ENCODE measurements around the gene TNFSF9.
"Not testable (repeated sequence)": the region's sequence is repeated elsewhere in the genome, so short reads cannot be mapped to it uniquely, and the experiment has no call there.

TNFSF9 gene

DNA sequence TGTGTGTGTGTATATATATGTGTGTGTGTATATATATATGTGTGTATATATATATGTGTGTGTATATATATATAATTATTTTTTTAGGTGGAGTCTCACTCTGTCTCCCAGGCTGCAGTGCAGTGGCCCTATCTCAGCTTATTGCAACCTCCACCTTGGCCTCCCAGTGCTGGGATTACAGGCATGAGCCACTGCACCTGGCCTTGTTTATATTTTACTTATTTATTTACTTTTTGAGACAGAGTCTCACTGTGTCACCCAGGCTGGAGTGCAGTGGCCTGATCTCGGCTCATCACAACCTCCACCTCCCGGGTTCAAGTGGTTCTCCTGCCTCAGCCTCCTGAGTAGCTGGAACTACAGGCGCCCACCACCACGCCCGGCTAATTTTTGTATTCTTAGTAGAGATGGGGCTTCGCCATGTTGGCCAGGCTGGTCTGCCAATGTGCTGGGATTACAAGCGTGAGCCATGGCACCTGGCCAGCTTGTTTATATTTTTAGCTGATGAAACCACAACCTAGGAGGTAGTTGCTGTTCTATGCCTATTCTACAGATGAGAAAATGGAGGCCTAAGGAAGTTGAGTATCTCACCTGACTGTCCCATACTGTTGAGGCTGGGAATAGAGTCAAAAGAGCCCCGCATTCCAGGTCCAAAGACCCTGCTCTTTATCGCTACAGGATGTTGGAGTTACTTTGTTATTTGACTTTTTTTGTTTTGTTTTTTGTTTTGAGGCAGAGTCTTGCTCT, 22.6 kb upstream of the TNFSF9 start:
- not testable (repeated sequence) for DNase-seq (ENCODE audit: low spot score)

DNA sequence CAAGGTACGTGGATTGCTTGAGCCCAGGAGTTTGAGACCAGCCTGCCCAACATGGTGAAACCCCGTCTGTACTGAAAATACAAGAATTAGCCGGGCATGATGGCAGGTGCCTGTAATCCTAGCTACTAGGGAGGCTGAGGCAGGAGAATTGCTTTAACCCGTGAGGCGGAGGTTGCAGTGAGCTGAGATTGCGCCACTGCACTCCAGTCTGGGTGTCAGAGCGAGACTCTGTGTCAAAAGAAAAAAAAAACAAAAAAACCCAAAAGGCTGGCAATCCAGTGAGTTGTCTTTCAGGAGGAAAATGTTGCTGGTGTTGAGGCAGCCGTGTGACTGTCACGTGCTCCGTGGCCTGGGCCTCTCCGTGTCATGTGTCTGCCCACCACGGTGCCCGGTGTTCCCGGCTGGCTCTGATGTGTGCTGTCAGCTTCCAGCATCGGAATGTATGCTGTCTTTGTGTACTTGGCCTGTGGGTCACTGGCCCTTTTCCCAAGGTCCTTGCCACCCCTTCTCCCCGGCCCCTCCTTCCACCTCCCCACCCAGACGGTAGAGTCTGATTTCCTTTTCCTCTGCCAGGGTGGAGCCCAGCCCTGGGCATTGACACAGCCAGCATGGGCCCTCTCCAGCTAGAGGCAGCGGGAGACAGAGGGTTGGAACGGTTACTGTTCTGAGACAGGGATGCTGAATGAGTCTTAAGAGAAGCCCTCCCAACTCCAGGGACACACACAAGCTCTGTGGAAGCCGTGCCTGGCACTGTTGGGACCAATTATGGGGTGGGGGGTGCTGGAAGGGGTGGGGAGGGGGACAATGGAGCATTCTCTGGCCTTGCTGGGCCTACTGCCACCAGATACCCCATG, 21.5 kb upstream of the TNFSF9 start:
- DNase-seq (ENCODE audit: low spot score) = no peak

DNA sequence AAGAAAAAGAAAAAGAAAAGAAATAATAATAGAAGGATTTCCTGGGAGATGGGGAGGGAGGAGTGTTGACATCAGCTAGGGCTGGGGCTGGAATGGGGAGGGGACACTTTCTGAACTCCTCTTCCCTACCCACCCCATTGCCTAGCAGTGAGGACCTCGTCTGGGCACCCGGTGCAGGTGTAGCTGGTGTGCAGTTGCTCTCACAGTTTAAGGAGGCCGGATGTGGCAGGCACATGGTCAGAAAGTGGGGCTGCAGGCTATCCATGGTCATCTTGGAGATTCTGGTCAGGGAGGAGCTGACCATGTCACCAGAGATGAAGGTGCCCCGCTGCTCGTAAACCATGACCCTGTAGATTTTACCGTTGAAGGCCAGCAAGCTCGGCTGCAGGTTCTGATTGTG, 20.2 kb upstream of the TNFSF9 start:
- DNase-seq (ENCODE audit: low spot score) = no peak

DNA sequence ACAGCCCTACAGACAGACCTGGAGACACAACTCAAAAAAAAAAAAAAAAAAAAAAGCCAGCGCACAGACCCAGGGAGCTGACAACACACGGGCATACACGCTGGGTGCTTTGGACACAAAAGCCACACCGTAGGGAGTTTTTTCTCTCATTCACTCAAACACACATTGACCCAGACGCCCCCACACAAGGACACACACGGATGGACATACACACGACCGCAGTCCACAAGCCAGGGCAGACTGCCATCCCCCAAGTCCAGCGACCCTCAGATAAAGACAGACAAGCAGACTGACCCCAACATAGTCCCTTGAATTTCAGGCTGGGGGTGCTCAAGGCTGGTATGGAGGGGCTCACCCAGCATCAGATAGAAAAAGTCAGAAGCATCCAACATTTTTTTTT, 16.7 kb upstream of the TNFSF9 start:
- no peak for DNase-seq (ENCODE audit: low spot score)

DNA sequence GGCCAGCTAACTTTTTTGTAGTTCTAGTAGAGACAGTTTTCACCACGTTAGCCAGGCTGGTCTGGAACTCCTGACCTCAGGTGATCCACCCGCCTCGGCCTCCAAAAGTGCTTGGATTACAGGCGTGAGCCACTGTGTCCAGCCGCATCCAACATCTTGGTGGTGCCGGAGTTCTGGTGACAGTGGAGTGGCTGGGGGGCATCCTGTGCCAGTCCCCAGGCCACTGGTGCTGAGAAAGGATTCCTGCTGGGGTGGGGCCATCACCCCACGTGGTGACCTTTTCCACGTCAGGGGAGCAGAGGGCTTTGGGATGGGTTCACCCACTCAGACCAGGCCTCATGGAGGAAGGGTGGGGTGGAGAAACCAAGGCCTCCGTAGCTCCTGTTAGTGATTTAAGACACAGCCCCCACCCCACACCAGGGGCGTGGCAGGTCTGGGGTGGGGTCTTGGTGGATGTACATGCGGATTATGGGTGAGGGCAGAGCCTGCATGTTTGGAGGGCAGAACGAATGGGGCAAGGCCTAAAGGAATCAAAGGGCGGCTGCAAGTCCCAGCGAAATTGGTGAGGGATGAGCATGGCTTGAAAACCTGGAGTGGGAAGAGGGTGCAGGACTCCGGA, 15.8 kb upstream of the TNFSF9 start:
- DNase-seq (ENCODE audit: low spot score) = no peak

DNA sequence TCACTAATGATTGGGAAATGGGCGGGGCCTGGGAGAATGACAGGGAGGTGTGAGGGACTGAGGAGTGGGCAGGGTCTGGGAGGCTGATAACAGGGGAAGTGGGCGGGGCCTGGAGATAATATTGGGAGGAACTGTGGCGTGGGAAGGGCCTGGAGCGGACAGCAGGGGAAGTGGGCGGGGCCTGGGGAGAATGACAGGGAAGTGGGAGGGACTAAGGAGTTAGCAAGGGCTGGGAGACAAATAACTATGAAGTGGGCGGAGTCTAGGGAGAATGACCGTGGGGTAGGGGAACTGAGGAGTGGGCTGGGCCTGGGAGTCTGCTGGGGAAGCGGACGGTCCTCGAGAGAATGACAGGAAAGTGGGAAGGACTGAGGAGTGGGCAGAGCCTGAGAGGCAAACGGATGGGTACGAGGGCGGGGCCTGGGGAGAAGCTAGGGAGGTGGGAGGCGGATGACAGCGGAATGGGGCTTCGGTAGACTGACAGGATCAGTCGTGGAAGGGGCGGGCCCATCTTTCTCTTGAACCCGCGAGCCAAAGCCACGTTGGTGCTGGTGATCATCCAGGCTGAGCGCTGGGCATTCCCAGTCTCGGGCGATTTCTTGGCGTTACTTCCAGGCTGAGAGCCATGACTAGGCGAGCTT, 14.7 kb upstream of the TNFSF9 start:
- DNase-seq (ENCODE audit: low spot score) = peak; percentile 95

DNA sequence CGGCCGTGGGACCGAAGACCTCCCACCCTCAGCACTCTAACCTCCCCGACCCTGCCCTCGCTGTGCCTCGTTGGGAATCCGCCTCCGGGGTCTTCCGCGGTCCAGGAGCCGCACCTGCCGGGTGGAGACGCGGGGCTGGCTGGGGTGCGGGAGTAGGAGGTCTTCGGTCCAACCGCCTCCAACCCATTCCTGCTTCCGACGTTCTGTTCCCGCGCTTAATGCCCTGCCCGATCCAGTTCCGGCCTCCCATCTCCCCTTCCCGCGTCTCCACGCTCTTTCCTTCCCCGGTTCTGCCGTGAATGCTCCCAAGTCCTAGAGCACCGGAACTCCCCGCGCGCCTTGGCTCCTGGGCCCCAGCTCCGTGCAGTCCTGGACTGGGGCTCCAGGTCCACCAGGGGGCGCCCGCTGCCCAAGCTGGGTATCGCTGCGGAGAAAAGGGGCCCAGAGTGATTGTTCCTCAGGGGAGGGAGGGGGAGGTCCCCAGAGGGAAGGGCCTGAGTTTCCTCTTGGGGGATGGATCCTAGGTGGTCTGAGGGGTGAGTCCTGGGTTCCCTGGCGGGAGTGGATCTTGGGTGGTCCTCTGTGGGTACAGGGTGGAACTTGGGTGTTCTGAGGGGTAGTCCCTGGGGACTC, 14.1 kb upstream of the TNFSF9 start:
- peak; percentile 91 for DNase-seq (ENCODE audit: low spot score)

DNA sequence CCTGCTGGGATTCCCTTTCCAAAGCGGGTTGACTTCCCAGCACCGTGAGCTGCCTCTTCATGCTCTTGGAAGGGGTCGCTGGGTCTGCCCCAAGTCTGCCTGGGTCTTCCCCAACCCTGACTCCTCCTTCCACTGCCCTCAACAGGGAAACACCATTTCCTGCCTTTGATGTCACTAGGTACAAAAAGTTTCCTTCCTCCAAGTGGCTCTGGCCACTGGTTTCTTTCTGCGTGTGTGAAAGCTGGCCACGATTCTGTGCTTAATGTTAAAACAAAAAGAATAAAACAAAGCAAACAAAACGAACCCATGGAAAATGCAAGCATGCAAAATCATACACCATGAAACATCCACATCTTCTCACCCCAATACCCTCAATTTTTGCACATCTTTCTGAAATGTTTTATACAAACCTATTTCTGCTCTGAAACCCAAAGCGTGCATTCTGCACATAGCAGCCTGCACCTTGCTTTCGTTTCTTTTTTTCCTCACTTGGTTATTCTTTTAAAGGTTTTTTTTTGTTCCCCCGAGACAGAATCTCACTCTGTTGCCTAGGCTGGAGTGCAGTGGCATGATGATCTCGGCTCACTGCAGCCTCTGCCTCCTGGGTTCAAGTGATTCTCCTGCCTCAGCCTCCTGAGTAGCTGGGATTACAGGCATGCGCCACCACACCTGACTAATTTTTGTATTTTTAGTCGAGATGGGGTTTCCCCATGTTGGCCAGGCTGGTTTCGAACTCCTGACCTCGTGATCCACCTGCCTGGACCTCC, 12.5 kb upstream of the TNFSF9 start:
- DNase-seq (ENCODE audit: low spot score) = no peak

DNA sequence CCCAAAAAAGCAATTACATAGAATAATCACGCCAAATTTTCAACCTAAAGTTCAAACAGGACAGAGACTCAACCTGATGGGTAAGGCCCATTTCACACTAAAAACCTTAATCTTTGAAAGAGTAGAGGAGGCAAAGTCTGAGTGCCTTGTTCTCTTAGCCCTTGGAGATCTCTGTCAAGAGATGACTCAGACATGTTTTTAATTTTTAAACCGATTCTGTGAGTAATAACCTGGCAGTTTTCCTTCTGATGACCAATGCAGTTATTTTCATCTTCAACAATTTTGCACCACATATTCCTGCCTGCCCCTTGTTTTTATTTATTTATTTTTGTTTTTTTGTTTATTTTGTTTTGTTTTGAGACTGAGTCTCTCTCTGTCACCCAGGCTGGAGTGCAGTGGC, 11.5 kb upstream of the TNFSF9 start:
- DNase-seq (ENCODE audit: low spot score) = peak; percentile 76

DNA sequence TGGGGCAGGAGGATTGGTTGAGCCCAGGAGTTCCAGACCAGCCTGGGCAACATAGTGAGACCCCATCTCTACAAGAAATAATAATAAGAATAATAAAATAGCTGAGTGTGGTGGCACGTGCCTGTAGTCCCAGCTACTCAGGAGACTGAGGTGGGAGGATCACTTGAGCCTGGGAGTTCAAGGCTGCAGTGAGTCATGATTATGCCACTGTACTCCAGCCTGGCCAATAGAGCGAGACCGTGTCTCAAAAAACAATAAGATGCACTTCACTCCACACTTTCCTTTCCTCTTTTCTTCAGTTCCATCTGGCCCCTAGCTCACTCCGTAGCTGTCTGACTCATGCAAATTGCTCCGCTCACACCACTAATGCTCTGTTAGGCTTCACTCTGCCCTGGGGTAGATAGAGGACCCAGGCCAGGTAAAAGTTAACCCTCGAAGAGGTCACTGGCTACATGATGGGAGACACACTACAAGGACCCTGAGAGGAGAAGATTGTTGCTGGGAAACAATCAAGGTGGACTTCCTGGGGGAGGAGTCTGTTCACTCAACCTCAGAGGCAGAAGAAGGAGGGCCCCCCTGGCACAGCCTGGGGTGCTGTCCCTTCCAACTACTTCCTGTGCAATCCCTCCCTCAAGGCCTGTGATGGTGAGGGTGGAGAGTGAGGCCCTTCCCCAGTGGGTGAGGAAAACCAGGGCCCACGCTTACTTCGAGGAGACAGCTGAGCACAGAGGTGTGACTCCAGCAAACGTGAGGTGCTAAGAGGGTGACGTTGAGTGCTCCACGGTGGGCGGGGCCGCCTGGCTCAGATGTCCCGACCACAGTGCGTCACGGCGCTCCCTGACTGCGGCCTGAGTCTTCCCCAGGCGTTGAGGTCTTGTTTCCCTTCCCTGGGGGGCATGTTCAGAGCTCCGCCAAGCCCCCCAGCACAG, 8.8 kb upstream of the TNFSF9 start:
- DNase-seq (ENCODE audit: low spot score) = no peak

DNA sequence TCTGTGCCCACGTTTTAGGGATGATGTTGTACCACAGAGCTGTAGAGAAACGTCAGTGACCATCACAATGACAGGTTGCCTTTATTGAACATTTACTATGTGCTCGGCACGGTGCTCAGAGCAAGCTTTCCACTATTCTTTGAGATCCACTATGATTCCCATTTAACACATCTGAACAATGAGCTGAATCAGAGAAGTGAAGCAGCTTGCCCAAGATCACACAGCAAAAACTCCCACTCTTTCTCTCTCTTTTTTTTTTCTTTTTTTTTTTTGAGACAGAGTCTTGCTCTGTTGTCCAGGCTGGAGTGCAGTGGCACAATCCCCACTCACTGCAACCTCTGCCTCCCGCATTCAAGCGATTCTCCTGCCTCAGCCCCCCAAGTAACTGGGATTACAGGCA, 8.1 kb upstream of the TNFSF9 start:
- DNase-seq (ENCODE audit: low spot score) = no peak

DNA sequence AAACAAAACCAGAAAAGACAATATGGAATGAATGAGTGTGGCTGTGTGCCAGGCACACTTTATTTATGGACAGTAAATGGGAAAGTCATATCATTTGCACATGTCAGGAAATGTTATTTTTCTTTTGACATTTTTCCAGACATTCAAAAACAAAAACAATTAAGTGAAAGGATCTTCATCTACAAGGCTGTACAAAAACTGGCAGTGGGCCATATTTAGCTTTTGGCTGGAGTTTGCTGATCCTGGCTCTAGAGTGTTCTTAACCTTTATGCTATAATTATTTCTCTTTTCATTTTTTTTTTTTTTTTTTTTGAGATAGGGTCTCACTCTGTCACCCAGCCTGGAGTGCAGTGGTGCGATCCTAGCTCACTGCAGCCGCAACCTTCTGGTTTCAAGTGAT, 6.5 kb upstream of the TNFSF9 start:
- no peak for DNase-seq (ENCODE audit: low spot score)

DNA sequence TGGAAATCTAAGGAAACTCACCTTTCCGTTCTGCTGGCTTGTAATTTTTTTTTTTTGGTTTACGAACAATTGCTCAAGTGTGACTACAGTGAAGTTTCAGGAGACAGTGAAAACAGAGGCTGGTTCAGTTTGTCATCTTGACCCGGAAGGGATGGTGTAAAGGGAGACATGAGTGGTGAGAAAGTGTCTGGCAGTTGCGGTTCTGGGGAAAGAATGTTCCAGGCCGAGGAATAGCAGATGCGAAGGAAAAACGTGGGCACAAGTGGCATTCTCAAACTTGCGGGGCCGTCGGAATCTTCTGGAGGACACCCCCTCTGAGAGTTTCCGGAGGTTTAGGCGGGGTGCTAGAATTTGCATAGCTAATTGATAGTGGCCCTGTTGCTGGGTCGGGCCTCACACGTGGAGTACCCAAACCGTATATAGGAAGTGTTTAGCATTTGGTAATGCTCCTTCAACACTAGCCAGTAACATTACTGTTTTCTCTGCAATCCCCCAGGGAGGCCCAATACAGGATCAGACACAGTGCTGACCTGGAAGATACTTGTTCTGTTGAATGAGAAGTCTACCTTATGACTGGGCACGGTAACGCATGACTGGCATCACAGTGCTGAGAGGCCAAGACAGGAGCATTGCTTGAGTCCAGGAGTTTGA, 2.8 kb upstream of the TNFSF9 start:
- no peak for DNase-seq (ENCODE audit: low spot score)

DNA sequence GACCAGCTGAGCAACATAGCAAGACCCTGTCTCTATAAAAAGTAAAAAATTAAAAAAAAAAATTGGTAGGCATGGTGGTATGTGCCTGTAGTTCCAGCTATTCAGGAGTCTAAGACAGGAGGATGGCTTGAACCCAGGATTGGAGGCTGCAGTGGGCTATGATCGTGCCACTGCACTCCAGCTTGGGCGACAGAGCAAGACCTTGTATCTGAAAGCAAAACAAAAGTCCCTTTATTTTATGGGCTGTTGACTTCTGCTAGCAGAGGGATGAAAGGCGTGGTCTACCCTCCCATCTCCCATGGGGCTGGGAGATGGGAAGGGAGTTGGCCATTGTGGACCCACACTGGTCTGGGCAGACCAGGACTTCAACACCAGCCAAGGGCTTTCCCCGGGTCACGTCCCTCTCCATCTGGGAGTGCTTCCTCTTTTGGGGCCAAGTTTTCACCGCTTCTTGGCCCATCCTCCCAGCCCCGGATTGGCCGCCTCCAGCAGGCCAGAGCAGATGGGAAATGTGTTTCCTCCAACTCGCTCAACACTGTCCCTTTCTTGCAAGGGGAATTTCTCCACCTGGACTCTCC, 2.2 kb upstream of the TNFSF9 start:
- DNase-seq (ENCODE audit: low spot score) = no peak

DNA sequence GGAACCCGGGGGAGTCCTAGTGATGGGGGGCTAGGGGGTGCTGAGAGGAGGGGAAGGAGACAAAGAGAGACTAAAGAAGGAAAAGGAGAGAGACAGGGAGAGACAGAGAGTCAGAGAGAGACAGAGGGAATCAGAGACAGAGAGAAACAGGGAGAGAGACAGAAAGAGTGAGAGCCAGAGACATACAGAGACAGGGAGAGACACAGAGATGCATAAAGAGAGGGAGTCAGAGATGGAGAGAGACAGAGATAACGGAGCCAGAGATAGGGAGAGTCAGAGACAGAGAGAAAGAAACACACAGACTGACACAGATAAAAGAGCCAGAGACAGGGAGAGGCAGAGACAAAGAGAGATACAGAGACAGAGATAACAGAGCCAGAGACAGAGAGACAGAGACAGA, 1.5 kb upstream of the TNFSF9 start:
- DNase-seq (ENCODE audit: low spot score) = no peak

DNA sequence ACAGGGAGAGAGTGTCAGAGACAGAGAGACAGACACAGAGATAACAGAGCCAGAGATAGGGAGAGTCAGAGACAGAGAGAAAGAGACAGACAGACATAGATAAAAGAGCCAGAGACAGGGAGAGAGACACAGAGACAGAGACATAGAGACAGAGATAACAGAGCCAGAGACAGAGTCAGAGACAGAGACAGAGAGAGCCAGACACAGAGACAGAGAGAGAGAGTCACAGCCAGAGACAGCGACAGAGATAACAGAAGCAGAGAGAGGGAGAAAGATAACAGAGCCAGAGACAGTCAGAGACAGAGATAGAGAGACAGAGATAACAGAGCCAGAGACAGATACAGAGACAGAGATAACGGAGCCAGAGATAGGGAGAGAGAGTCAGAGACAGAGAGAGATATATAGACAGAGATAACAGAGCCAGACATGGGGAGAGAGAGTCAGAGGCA, 865 bp upstream of the TNFSF9 start:
- no peak for DNase-seq (ENCODE audit: low spot score)

DNA sequence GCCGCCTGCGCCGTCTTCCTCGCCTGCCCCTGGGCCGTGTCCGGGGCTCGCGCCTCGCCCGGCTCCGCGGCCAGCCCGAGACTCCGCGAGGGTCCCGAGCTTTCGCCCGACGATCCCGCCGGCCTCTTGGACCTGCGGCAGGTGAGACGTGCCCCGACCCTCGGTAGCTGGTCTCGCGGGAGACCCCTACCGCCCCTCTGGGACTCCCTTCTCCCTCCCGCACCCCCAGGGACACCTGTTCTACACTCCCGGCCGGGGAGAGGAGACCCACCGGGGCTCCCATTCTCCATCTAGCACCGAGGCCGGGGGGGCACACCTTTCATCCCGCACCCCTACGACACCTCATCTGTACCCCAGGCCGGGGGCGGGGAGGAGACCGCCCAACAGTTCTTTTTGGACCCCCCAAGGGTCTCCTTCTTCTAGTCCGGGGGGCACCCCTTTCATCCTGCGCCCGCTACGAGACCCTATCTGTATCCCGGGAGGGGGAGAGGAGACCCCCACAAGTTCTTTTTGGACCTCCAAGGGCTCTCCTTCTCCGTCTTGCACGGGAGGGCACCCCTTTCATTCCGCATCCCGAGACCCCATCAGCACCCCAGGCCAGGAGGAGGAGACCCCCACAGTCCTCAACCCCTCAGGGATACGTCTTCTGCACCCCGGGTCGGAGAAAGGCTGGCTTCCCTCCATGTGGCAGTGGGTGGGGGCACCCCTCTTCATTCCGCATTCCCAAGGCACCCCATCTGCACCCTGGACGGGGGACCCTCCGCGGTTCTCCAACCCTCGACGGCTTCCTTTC, 533 bp downstream of the TNFSF9 start:
- DNase-seq (ENCODE audit: low spot score) = no peak

DNA sequence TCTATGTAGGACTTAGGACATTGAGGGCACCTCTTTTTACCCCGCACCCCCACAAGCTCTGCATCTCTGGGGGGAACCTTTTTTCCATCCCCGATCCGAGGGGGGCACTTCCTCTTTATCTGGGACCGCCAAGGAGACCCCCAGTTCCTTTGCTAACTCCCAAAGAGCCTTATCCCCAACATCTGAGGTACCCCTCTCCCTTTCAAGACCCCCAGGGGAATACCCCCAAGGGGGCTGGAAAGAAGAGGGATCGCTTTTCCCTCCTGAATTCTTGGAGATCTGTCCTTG, 1.1 kb downstream of the TNFSF9 start:
- no peak for DNase-seq (ENCODE audit: low spot score)

All from AG08396 (cell line).